ENCODE data around the gene ARL6IP4. TPM values are rescaled to one million over a fixed set of nuclear protein-coding genes. Genes with fewer than 3 reads are reported as not detected.

ARL6IP4 gene
- total RNA-seq, 6 donors from 2014 or later = 163 to 248 (median 187) TPM

- DNase-seq (no peak), ATAC-seq (ENCODE audit: low FRiP score in 2 of 2) (peak in 1 of 2 donors; percentile 6)
- H3K27ac ChIP-seq = peak overlapping the region; percentile 13 to 67 (median 58)
- H3K36me3 ChIP-seq = peaks cover 0 to 11% (median 0%) of the 10 kb centered on the region in 4 donors
- H3K27me3 ChIP-seq = no peaks in the 10 kb centered on the region
- TF ChIP-seq POLR2AphosphoS5 (IDR thresholded peaks at IDR 0.05) (no peak), EP300 (IDR thresholded peaks at IDR 0.05) (no peak)
- H3K4me3 ChIP-seq = no peak overlapping the region
- H3K9me3 ChIP-seq = no peaks in the 10 kb centered on the region
- WGBS, 2 donors = 63 to 85% methylated on average over 2 of the region's 2 CpGs
- peaks cover 0 to 18% (median 12%) of the 10 kb centered on the region in 4 donors for H3K4me1 ChIP-seq
These were observed 39.3 kb downstream of the ARL6IP4 start for GRCh38 chr12:123019841-123020138.

GRCh38 chr12:123021688-123022604 lies 41.5 kb downstream of the ARL6IP4 start:
- H3K27me3 ChIP-seq = no peaks in the 10 kb centered on the region
- no peak for ATAC-seq (ENCODE audit: low FRiP score in 2 of 2)
- DNase-seq = no peak
- no peak overlapping the region for H3K4me3 ChIP-seq
- no peaks in the 10 kb centered on the region for H3K9me3 ChIP-seq
- H3K36me3 ChIP-seq = peaks cover 0 to 17% (median 4%) of the 10 kb centered on the region in 4 donors
- H3K27ac ChIP-seq = no peak overlapping the region
- WGBS, 2 donors = 84 to 88% methylated on average over 12 to 14 of the region's 18 CpGs
- TF ChIP-seq POLR2A (IDR thresholded peaks at IDR 0.05) = no peak
- no peak for TF ChIP-seq CTCF (IDR thresholded peaks at IDR 0.05)
- no peak for TF ChIP-seq POLR2AphosphoS5 (IDR thresholded peaks at IDR 0.05)
- TF ChIP-seq EP300 (IDR thresholded peaks at IDR 0.05) = no peak
- peaks cover 0 to 18% (median 12%) of the 10 kb centered on the region in 4 donors for H3K4me1 ChIP-seq

- H3K27ac ChIP-seq = no peak overlapping the region
- DNase-seq (no peak), ATAC-seq (ENCODE audit: low FRiP score in 2 of 2) (no peak)
- no peaks in the 10 kb centered on the region for H3K27me3 ChIP-seq
- TF ChIP-seq POLR2A (IDR thresholded peaks at IDR 0.05) = no peak
- TF ChIP-seq CTCF (IDR thresholded peaks at IDR 0.05) = no peak
- no peak for TF ChIP-seq POLR2AphosphoS5 (IDR thresholded peaks at IDR 0.05)
- no peak for TF ChIP-seq EP300 (IDR thresholded peaks at IDR 0.05)
- no peaks in the 10 kb centered on the region for H3K9me3 ChIP-seq
- no peak overlapping the region for H3K4me3 ChIP-seq
- 80 to 89% methylated on average over 1 to 5 of the region's 5 CpGs for WGBS, 2 donors
- peaks cover 0 to 18% (median 12%) of the 10 kb centered on the region in 4 donors for H3K4me1 ChIP-seq
- H3K36me3 ChIP-seq = peaks cover 0 to 25% (median 13%) of the 10 kb centered on the region in 4 donors
These were observed 42.4 kb downstream of the ARL6IP4 start for GRCh38 chr12:123022846-123023245.

GRCh38 chr12:123024819-123025391 lies 44.4 kb downstream of the ARL6IP4 start:
- Histone ChIP-seq H3K27me3 (no peaks in the 10 kb centered on the region), H3K4me3 (no peak overlapping the region), H3K36me3 (peaks cover 0 to 33% (median 21%) of the 10 kb centered on the region in 4 donors), H3K9me3 (no peaks in the 10 kb centered on the region), H3K27ac (no peak overlapping the region), H3K4me1 (peaks cover 0 to 10% (median 5%) of the 10 kb centered on the region in 4 donors)
- WGBS, 2 donors = 83 to 85% methylated on average over 9 of the region's 9 CpGs
- no peak for TF ChIP-seq EP300 (IDR thresholded peaks at IDR 0.05)
- no peak for TF ChIP-seq POLR2AphosphoS5 (IDR thresholded peaks at IDR 0.05)
- TF ChIP-seq POLR2A (IDR thresholded peaks at IDR 0.05) = no peak
- TF ChIP-seq CTCF (IDR thresholded peaks at IDR 0.05) = no peak
- DNase-seq = no peak
- ATAC-seq (ENCODE audit: low FRiP score in 2 of 2) = no peak

GRCh38 chr12:123026094-123026853 lies 45.8 kb downstream of the ARL6IP4 start:
- no peak for ATAC-seq (ENCODE audit: low FRiP score in 2 of 2)
- Histone ChIP-seq H3K36me3 (peaks cover 0 to 43% (median 26%) of the 10 kb centered on the region in 4 donors), H3K9me3 (no peaks in the 10 kb centered on the region), H3K4me3 (no peak overlapping the region), H3K27me3 (no peaks in the 10 kb centered on the region), H3K4me1 (no peaks in the 10 kb centered on the region), H3K27ac (no peak overlapping the region)
- DNase-seq = no peak
- WGBS, 2 donors = 92 to 97% methylated on average over 9 of the region's 9 CpGs
- TF ChIP-seq CTCF (IDR thresholded peaks at IDR 0.05) (no peak), POLR2AphosphoS5 (IDR thresholded peaks at IDR 0.05) (no peak), POLR2A (IDR thresholded peaks at IDR 0.05) (no peak), EP300 (IDR thresholded peaks at IDR 0.05) (no peak)
